B cell (primary cell): ENCODE measurements around the gene VTI1A. TPM values are rescaled to one million over a fixed set of nuclear protein-coding genes. Genes with fewer than 3 reads are reported as not detected.

Experiments used
- ATAC-seq: fragments of 200-7000 bp; cut with Tn5 transposase; one replicate; pipeline ENCODE4 v1.10.0; 2021; ENCODE audit warnings: low read depth, mild to moderate bottlenecking, moderate number of reproducible peaks, moderate library complexity
- CTCF ChIA-PET: fragments of 350-600 bp; sonication (Branson Sonifier 250); formaldehyde crosslinking; loops from one replicate; lab custom pipeline; 2021; ENCODE audit warnings: antibody characterized with exemption, inconsistent platforms; lab: Charles Lee
- POLR2A ChIA-PET: fragments of 350-600 bp; sonication (Branson Sonifier 250); formaldehyde crosslinking; loops from one replicate; lab custom pipeline; 2021; ENCODE audit warnings: antibody characterized with exemption; lab: Charles Lee
- DNase-seq: peaks from one replicate; pipeline ENCODE4 v3.0.0; 2013
- H2AFZ ChIP-seq: 2 replicates; pipeline ENCODE4 v1.6.1; 2012; ENCODE audit warnings: mild to moderate bottlenecking, low read depth, low read length; ENCODE audit not compliant: insufficient read depth, poor library complexity, severe bottlenecking
- H3K27ac ChIP-seq, 2 donors: 1 replicate in 1 of 2; 2 replicates in 1 of 2; pipeline ENCODE4 v1.5.1; 2012 to 2013; ENCODE audit warnings: low read length in 2 of 2, mild to moderate bottlenecking in 2 of 2, moderate library complexity in 1 of 2
- H3K27me3 ChIP-seq, 4 experiments: fragments of 200-600 bp in 1 of 4; sonication (generic) in 1 of 4; replicated peaks in 1 of 4; 1 replicate in 2 of 4; 2 replicates in 2 of 4; pipeline versions ENCODE4 v1.6.1 to v1.7.0; 2013 to 2016; ENCODE audit warnings: low read length in 3 of 4, mild to moderate bottlenecking in 2 of 4, mixed read lengths in 1 of 4, moderate library complexity in 1 of 4; ENCODE audit not compliant: insufficient read depth in 4 of 4, control insufficient read depth in 3 of 4; ENCODE audit errors: control extremely low read depth in 1 of 4
- H3K36me3 ChIP-seq, 2 experiments: replicated peaks in 1 of 2; 1 replicate in 1 of 2; 2 replicates in 1 of 2; pipeline versions ENCODE4 v1.6.1 to v1.7.1; 2013; ENCODE audit warnings: low read length in 1 of 2; ENCODE audit not compliant: insufficient read depth in 2 of 2, control insufficient read depth in 1 of 2; ENCODE audit errors: control extremely low read depth in 1 of 2, extremely low read depth in 1 of 2
- H3K4me1 ChIP-seq, 2 donors: fragments of 200-600 bp in 1 of 2; sonication (generic) in 1 of 2; 1 replicate in 1 of 2; 2 replicates in 1 of 2; pipeline versions ENCODE4 v1.5.1 to v1.6.1; 2013 to 2017; ENCODE audit warnings: low read length in 2 of 2; ENCODE audit not compliant: control insufficient read depth in 2 of 2, insufficient read depth in 2 of 2
- H3K4me2 ChIP-seq: replicated peaks from 2 replicates; pipeline ENCODE3; 2012; ENCODE audit warnings: mild to moderate bottlenecking, low read depth, low read length; ENCODE audit not compliant: poor library complexity, severe bottlenecking
- H3K4me3 ChIP-seq, 5 experiments: fragments of 200-600 bp in 1 of 5; sonication (generic) in 1 of 5; 1 replicate in 3 of 5; 2 replicates in 2 of 5; pipeline versions ENCODE4 v1.5.1 to v1.7.0; 2011 to 2016; ENCODE audit warnings: low read length in 4 of 5, mild to moderate bottlenecking in 4 of 5, low read depth in 2 of 5, control low read depth in 1 of 5, moderate library complexity in 1 of 5; ENCODE audit not compliant: insufficient read depth in 1 of 5; ENCODE audit errors: control extremely low read depth in 1 of 5, extremely low read depth in 1 of 5
- H3K79me2 ChIP-seq: fragments of 200-600 bp; sonication (generic); one replicate; pipeline ENCODE4 v1.6.0; 2016; ENCODE audit warnings: low read length; ENCODE audit not compliant: control insufficient read depth, insufficient read depth
- H3K9ac ChIP-seq: fragments of 200-600 bp; sonication (generic); 2 replicates; pipeline ENCODE4 v1.6.1; 2017; ENCODE audit warnings: mild to moderate bottlenecking, low read length, moderate library complexity
- H3K9me3 ChIP-seq, 3 donors: one replicate each; pipeline versions ENCODE4 v1.6.1 to v1.7.1; 2013; ENCODE audit warnings: low read length in 2 of 3; ENCODE audit not compliant: control insufficient read depth in 2 of 3, insufficient read depth in 1 of 3; ENCODE audit errors: control extremely low read depth in 1 of 3
- H4K20me1 ChIP-seq: 2 replicates; pipeline ENCODE4 v1.6.0; 2012; ENCODE audit warnings: mild to moderate bottlenecking, low read length; ENCODE audit not compliant: insufficient read depth, control insufficient read depth, poor library complexity, severe bottlenecking
- H3K27ac Mint-ChIP-seq: one replicate; pipeline ENCODE4 v1.8.0; 2021; ENCODE audit warnings: mixed read lengths
- H3K27me3 Mint-ChIP-seq: one replicate; pipeline ENCODE4 v1.8.0; 2021; ENCODE audit warnings: mixed read lengths
- H3K4me1 Mint-ChIP-seq: one replicate; pipeline ENCODE4 v1.8.0; 2021; ENCODE audit warnings: mixed read lengths
- H3K4me3 Mint-ChIP-seq: one replicate; pipeline ENCODE4 v1.8.0; 2021; ENCODE audit warnings: mixed read lengths
- H3K9me3 Mint-ChIP-seq: one replicate; pipeline ENCODE4 v1.8.0; 2022; ENCODE audit warnings: mixed read lengths; ENCODE audit not compliant: insufficient read depth
- CTCF ChIP-seq: fragments of 200-600 bp; IDR thresholded peaks from one replicate; pipeline ENCODE4 v1.8.0; 2022; ENCODE audit warnings: antibody characterized with exemption, mild to moderate bottlenecking
- EZH2 ChIP-seq: IDR thresholded peaks from 2 replicates; pipeline ENCODE4 v1.6.1; 2012; ENCODE audit warnings: borderline replicate concordance, low read depth, mild to moderate bottlenecking, moderate library complexity, low read length; ENCODE audit not compliant: insufficient read depth, poor library complexity, severe bottlenecking
- WGBS: methylation state at CpG from one replicate; pipeline ENCODE4 v1.1.5; 2013; ENCODE audit warnings: missing lambda C conversion rate; ENCODE audit not compliant: insufficient coverage; 5-methylcytosine and 5-hydroxymethylcytosine counted together
- intact Hi-C: fragments of 100-400 bp; cut with micrococcal nuclease; formaldehyde crosslinking; loops from one replicate; pipeline ENCODE4 v1.10.0; 2022
- polyA plus RNA-seq: library from polyadenylated mRNA; depleted of rRNA; stranded (reverse); fragments of >200 nt; gene quantifications from 2 replicates; pipeline ENCODE4 v1.2.3, GENCODE V29; 2012
- total RNA-seq, 2 donors: library from RNA; stranded (reverse); fragments of 120-200 nt in 1 of 2; gene quantifications; 1 replicate in 1 of 2; 2 replicates in 1 of 2; pipeline versions ENCODE4 v1.2.3 to v1.2.4, GENCODE V29; 2013 to 2022

VTI1A gene
- total and polyA plus RNA-seq, 2 donors (not counting 1 experiment from before 2014, with no cell fraction given) = 20.0 to 84.1 TPM

- Histone ChIP-seq H3K79me2 (no peaks in the 10 kb centered on the region), H3K4me2 (no peak overlapping the region), H3K4me3 (no peak overlapping the region), H3K27me3 (no peaks in the 10 kb centered on the region), H4K20me1 (no peaks in the 10 kb centered on the region), H3K9ac (no peak overlapping the region), H3K27ac (no peak overlapping the region), H3K36me3 (peaks cover 0 to 2% of the 10 kb centered on the region in 2 experiments), H3K9me3 (no peaks in the 10 kb centered on the region), H2AFZ (no peak overlapping the region), H3K4me1 (no peaks in the 10 kb centered on the region)
- H3K4me3 Mint-ChIP-seq = no peak overlapping the region
- H3K9me3 Mint-ChIP-seq = no peaks in the 10 kb centered on the region
- ChIA-PET CTCF (interaction anchor here (1.1 to 1.3 kb wide), 2 partner anchors 11 kb away, joined by 3 to 5 read pairs; no protein-coding TSS in a partner anchor), POLR2A (no interaction called here)
- ATAC-seq (no peak), DNase-seq (no peak)
- no peaks in the 10 kb centered on the region for H3K27me3 Mint-ChIP-seq
- intact Hi-C loops = no loop called here
- 93% methylated on average over 4 of the region's 5 CpGs for WGBS
- no peak overlapping the region for H3K27ac Mint-ChIP-seq
- H3K4me1 Mint-ChIP-seq = no peaks in the 10 kb centered on the region
- TF ChIP-seq CTCF = no peak
- TF ChIP-seq EZH2 = no peak
Observed at GRCh38 chr10:112698818-112699164, 251.8 kb downstream of the VTI1A start.

GRCh38 chr10:112700215-112700671 lies 253.2 kb downstream of the VTI1A start:
- Histone ChIP-seq H3K79me2 (no peaks in the 10 kb centered on the region), H3K27me3 (no peaks in the 10 kb centered on the region), H3K4me3 (no peak overlapping the region), H3K36me3 (peaks cover 0 to 2% of the 10 kb centered on the region in 2 experiments), H3K9ac (no peak overlapping the region), H3K4me2 (no peak overlapping the region), H2AFZ (no peak overlapping the region), H3K4me1 (no peaks in the 10 kb centered on the region), H4K20me1 (no peaks in the 10 kb centered on the region), H3K27ac (no peak overlapping the region), H3K9me3 (no peaks in the 10 kb centered on the region)
- Mint-ChIP-seq H3K4me1 (no peaks in the 10 kb centered on the region), H3K4me3 (no peak overlapping the region), H3K27me3 (no peaks in the 10 kb centered on the region), H3K9me3 (no peaks in the 10 kb centered on the region), H3K27ac (no peak overlapping the region)
- TF ChIP-seq EZH2 = no peak
- TF ChIP-seq CTCF = no peak
- intact Hi-C loops = no loop called here
- DNase-seq (no peak), ATAC-seq (no peak)
- ChIA-PET CTCF (no interaction called here), POLR2A (no interaction called here)
